ENCODE measurements around the gene MYLK4. TPM values are rescaled to one million over a fixed set of nuclear protein-coding genes. Genes with fewer than 3 reads are reported as not detected.

MYLK4 gene
- total RNA-seq, 1 experiment from 2014 or later = 1.6 TPM

DNA sequence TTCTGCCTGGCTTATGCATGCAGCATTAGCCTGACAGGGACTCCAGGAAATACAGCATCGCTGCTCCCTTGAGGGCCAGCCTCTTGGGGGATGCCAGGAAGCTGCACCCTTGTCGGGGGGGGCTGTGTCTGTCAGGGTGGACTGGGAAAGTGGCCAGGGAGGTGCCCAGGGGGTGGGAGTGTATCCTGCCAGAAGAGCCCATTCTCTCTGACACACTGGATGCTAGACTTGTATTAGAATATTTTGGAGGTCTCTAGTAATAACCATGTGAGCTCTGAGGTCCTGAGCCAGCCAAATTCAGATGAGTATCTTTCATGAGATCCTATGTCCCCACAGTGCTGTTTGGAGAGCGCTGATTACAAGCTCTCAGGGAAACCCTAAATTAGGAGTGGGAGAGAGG, 89.1 kb downstream of the MYLK4 start:
- DNase-seq = no peak
- no TSS peak for BruUV-seq (replicated peaks)
- POLR2A ChIA-PET (ENCODE audit: unreplicated experiment) = no interaction called here

DNA sequence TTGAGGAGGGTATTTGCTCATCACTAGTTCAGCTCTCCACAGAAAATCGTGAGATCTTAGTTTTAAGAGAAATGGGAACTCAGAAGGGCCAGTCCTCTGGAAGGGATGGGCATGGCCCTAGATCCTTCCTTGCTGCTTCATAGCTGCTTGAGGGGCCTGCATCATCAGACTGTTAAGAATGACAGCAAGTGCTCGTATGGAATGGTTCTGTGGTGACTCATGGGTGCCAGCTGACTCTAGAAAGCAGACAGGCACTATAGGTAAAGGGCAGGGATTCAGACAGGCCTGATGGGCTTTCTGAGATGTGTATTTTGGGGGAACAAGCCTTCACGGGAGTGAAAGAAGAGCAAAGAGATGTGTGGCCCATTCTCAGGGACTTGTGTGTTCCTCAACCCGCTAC, 90.8 kb downstream of the MYLK4 start:
- Histone ChIP-seq H3K9me3 (ENCODE audit: insufficient read depth, low read depth) (no peaks in the 10 kb centered on the region), H3K27me3 (ENCODE audit: insufficient read depth, low read depth) (no peaks in the 10 kb centered on the region), H2AFZ (no peak overlapping the region), H3K4me2 (no peak overlapping the region), H3K9me2 (ENCODE audit: insufficient read depth) (no peaks in the 10 kb centered on the region), H3K27ac (no peak overlapping the region), H3K36me3 (ENCODE audit: low read depth) (no peaks in the 10 kb centered on the region), H3K79me2 (ENCODE audit: low read depth) (no peaks in the 10 kb centered on the region), H3K4me3 (no peak overlapping the region), H4K20me1 (ENCODE audit: insufficient read depth) (no peaks in the 10 kb centered on the region), H3F3A (ENCODE audit: insufficient read depth, low read depth) (no peaks in the 10 kb centered on the region), H3K4me1 (replicated peaks; ENCODE audit: insufficient read depth) (no peaks in the 10 kb centered on the region)
- ChIA-PET POLR2A (ENCODE audit: unreplicated experiment) (no interaction called here), CTCF (no interaction called here)
- no TSS peak for BruUV-seq (replicated peaks)
- TF ChIP-seq EZH2 (IDR thresholded peaks at IDR 0.05; ENCODE audit: low read depth) = no peak
- TF ChIP-seq, protein P1, sequence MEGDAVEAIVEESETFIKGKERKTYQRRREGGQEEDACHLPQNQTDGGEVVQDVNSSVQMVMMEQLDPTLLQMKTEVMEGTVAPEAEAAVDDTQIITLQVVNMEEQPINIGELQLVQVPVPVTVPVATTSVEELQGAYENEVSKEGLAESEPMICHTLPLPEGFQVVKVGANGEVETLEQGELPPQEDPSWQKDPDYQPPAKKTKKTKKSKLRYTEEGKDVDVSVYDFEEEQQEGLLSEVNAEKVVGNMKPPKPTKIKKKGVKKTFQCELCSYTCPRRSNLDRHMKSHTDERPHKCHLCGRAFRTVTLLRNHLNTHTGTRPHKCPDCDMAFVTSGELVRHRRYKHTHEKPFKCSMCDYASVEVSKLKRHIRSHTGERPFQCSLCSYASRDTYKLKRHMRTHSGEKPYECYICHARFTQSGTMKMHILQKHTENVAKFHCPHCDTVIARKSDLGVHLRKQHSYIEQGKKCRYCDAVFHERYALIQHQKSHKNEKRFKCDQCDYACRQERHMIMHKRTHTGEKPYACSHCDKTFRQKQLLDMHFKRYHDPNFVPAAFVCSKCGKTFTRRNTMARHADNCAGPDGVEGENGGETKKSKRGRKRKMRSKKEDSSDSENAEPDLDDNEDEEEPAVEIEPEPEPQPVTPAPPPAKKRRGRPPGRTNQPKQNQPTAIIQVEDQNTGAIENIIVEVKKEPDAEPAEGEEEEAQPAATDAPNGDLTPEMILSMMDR (conservative IDR thresholded peaks at IDR 0.05) = no peak
- intact Hi-C loops (cut with micrococcal nuclease; ENCODE audit: unreplicated experiment) = no loop called here
- DNase-seq = peak; percentile 28 to 41

More for the DNA sequence above, 89.1 kb downstream of the MYLK4 start:
- H3K4me2 ChIP-seq = no peak overlapping the region
- intact Hi-C loops (cut with micrococcal nuclease; ENCODE audit: unreplicated experiment) = no loop called here
- H3K4me1 ChIP-seq (replicated peaks; ENCODE audit: insufficient read depth) = no peaks in the 10 kb centered on the region
- no peaks in the 10 kb centered on the region for H3K79me2 ChIP-seq (ENCODE audit: low read depth)
- no peaks in the 10 kb centered on the region for H3K36me3 ChIP-seq (ENCODE audit: low read depth)
- CTCF ChIA-PET = no interaction called here
- no peaks in the 10 kb centered on the region for H3K27me3 ChIP-seq (ENCODE audit: insufficient read depth, low read depth)
- no peak overlapping the region for H3K4me3 ChIP-seq
- no peak overlapping the region for H2AFZ ChIP-seq
- H3K27ac ChIP-seq = no peak overlapping the region
- H3F3A ChIP-seq (ENCODE audit: insufficient read depth, low read depth) = no peaks in the 10 kb centered on the region
- TF ChIP-seq, protein P1 (conservative IDR thresholded peaks at IDR 0.05) = no peak
- no peak for TF ChIP-seq EZH2 (IDR thresholded peaks at IDR 0.05; ENCODE audit: low read depth)
- H3K9me2 ChIP-seq (ENCODE audit: insufficient read depth) = no peaks in the 10 kb centered on the region
- no peaks in the 10 kb centered on the region for H3K9me3 ChIP-seq (ENCODE audit: insufficient read depth, low read depth)
- no peaks in the 10 kb centered on the region for H4K20me1 ChIP-seq (ENCODE audit: insufficient read depth)

DNA sequence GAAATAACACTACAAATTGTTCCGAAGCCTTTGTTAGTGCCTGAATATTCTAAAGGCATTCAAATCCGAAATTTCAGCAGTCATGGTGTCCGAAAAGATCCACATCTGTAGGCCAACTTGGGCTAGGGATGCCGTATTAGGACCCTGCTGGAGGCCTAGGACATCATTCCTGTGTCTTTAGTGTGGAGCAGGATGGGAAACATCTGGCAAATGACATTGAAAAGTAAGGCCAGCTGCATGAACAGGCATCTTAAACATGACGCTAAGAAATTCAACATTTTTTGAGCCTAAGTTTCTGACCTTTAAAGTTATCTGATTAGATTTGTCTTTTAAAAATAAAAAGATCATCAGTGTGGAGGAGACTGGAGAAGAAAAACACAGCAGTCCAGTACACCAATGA, 91.3 kb downstream of the MYLK4 start:
- H3K27ac ChIP-seq = no peak overlapping the region
- H3K27me3 ChIP-seq (ENCODE audit: insufficient read depth, low read depth) = no peaks in the 10 kb centered on the region
- H3K79me2 ChIP-seq (ENCODE audit: low read depth) = no peaks in the 10 kb centered on the region
- no peaks in the 10 kb centered on the region for H3F3A ChIP-seq (ENCODE audit: insufficient read depth, low read depth)
- no peaks in the 10 kb centered on the region for H4K20me1 ChIP-seq (ENCODE audit: insufficient read depth)
- no peaks in the 10 kb centered on the region for H3K4me1 ChIP-seq (replicated peaks; ENCODE audit: insufficient read depth)
- H3K9me2 ChIP-seq (ENCODE audit: insufficient read depth) = no peaks in the 10 kb centered on the region
- TF ChIP-seq, protein P1 (conservative IDR thresholded peaks at IDR 0.05) = no peak
- TF ChIP-seq EZH2 (IDR thresholded peaks at IDR 0.05; ENCODE audit: low read depth) = no peak
- no peak overlapping the region for H2AFZ ChIP-seq
- no peaks in the 10 kb centered on the region for H3K9me3 ChIP-seq (ENCODE audit: insufficient read depth, low read depth)
- BruUV-seq (replicated peaks) = no TSS peak
- H3K36me3 ChIP-seq (ENCODE audit: low read depth) = no peaks in the 10 kb centered on the region
- no peak overlapping the region for H3K4me3 ChIP-seq
- CTCF ChIA-PET = no interaction called here
- intact Hi-C loops (cut with micrococcal nuclease; ENCODE audit: unreplicated experiment) = no loop called here
- POLR2A ChIA-PET (ENCODE audit: unreplicated experiment) = no interaction called here
- DNase-seq = no peak
- no peak overlapping the region for H3K4me2 ChIP-seq
